ENCODE data around the gene SPTBN1. TPM values are rescaled to one million over a fixed set of nuclear protein-coding genes. Genes with fewer than 3 reads are reported as not detected.

Gene SPTBN1
- total RNA-seq, 1 donor from 2014 or later, result 813 TPM

DNA sequence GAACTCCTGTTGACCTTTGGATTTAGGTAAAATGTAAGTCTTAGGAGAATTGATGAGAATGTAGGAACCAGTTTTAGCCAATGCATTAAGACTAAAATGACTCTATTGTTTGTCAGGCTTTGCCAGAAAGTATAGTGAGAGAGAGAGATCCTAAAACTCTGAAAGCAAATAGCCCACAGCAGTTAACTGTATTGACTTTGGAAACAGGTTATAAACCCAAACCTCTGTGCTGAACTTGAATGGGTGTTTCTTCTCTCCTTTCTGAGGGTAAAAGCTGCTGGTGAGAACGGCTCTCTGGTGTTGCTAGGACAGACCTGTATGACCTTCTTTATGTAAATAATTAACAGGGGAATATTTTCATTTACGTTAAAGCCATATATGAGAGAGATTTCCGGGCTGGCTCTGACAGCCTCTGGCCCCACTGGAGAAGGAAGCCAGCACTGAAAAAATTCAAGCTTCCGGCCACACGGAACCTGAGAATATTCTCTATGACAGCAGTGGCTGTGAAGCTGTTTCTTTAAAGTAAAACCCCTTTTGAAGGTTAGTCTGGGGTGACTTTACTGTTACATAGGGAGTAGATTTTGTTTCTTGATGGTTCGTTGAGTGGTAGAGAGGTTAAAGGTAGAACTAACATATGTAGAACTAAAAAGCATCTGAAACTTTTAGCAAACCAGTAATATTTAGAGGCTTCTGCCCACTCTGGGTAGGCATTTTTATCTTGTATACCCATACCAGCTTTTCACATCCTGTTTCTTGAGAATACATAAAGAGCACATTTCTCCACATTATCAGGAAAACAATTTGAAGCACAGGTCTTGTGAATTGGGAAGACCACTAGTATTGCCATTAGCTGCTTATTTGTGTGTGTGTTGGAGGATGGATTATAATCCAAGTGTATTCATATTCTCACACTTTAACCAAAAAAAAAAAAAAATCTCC lies 123.8 kb downstream of the SPTBN1 start:
- intact Hi-C loops (cut with DNase I), result no loop called here
- Histone ChIP-seq H3K4me1 (peaks cover 82% of the 10 kb centered on the region), H3K27ac (peak overlapping the region; percentile 55), H3K36me3 (peaks cover 5% of the 10 kb centered on the region), H3K27me3 (no peaks in the 10 kb centered on the region), H3K4me3 (no peak overlapping the region), H3K9me3 (no peaks in the 10 kb centered on the region)
- TF ChIP-seq, protein P1, sequence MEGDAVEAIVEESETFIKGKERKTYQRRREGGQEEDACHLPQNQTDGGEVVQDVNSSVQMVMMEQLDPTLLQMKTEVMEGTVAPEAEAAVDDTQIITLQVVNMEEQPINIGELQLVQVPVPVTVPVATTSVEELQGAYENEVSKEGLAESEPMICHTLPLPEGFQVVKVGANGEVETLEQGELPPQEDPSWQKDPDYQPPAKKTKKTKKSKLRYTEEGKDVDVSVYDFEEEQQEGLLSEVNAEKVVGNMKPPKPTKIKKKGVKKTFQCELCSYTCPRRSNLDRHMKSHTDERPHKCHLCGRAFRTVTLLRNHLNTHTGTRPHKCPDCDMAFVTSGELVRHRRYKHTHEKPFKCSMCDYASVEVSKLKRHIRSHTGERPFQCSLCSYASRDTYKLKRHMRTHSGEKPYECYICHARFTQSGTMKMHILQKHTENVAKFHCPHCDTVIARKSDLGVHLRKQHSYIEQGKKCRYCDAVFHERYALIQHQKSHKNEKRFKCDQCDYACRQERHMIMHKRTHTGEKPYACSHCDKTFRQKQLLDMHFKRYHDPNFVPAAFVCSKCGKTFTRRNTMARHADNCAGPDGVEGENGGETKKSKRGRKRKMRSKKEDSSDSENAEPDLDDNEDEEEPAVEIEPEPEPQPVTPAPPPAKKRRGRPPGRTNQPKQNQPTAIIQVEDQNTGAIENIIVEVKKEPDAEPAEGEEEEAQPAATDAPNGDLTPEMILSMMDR (IDR thresholded peaks at IDR 0.05), result no peak
- ATAC-seq (no peak), DNase-seq (no peak)

DNA sequence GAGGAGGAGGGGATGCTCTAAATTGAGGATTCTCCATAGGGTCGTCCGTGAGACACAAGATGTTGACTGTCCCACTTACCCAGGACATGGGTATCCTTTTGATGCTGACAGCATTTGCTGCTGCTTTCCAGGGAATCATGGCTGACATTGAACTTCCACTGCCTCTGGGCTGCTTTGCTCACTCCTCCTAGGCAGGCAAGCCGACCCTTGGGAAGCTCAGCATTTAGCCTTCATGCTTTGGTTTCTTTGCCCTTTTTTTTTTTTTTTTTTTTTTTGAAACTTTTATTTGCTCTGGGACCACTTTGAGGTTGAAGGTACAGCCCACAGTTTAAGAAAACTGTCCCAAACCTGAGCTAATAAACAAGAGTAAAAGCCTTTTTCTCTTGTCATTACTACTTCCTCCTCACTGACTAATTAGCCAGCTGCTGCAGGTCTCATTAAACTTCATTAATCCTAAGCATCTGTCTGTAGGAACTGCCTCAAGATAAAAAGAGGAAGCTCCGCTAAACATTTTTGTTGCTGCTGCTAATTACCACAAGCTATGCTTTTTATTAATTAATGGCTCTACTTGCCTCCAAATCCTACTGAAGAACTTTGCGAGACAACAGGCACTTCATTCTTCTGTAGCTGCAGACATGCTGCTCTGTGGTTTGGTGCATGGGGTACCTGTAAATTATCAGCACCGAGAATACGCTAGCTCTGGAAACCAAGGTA lies 125.4 kb downstream of the SPTBN1 start:
- TF ChIP-seq, protein P1 (IDR thresholded peaks at IDR 0.05), result no peak
- H3K27me3 ChIP-seq, result no peaks in the 10 kb centered on the region
- H3K36me3 ChIP-seq, result no peaks in the 10 kb centered on the region
- H3K27ac ChIP-seq, result no peak overlapping the region
- ATAC-seq, result no peak
- no peak for DNase-seq
- intact Hi-C loops (cut with DNase I), result no loop called here
- H3K4me3 ChIP-seq, result no peak overlapping the region
- no peaks in the 10 kb centered on the region for H3K9me3 ChIP-seq
- H3K4me1 ChIP-seq, result peaks cover 83% of the 10 kb centered on the region

DNA sequence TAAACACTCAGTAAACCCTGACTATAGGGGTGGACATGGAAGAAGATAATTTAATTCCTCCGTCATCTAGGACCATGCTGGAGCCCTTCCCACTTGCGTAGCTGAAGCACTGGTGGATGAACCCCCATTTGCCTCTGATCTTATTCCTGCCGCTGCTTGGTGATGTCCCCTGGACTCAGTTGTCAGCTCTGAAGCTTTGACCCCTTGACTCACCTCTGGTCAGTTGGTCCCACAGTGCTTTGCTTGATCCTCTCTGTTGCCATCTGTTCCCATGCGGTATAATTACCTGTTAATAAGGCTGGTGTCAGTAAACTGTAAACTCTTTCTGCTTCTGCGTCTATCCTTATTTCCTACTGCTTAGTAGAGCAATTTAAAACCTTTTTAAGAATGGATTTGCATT lies 126.9 kb downstream of the SPTBN1 start:
- TF ChIP-seq, protein P1 (IDR thresholded peaks at IDR 0.05), result no peak
- Histone ChIP-seq H3K4me3 (no peak overlapping the region), H3K9me3 (no peaks in the 10 kb centered on the region), H3K4me1 (peaks cover 80% of the 10 kb centered on the region), H3K27ac (no peak overlapping the region), H3K27me3 (no peaks in the 10 kb centered on the region), H3K36me3 (peaks cover 5% of the 10 kb centered on the region)
- intact Hi-C loops (cut with DNase I), result no loop called here
- ATAC-seq, result no peak
- DNase-seq, result no peak

DNA sequence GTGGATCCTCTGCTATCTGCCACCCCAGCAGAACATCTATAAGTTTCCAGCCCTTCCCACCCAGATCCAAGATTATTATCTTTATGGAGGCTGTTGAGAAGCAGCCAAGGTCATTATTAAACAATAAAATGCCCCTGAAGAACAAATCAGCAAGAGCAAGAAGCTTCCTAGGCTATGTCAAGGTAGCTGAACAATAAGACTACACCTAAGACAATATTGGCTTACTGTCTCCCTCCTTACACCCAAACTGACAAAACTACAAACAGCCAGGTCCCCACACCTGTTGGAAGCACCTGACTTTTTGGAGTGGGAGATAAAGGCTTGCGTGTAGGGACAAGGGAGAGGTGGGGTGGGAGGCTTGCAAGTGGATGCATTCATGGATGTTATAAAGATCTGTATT lies 128.5 kb downstream of the SPTBN1 start:
- TF ChIP-seq, protein P1 (IDR thresholded peaks at IDR 0.05), result no peak
- H3K36me3 ChIP-seq, result peaks cover 5% of the 10 kb centered on the region
- intact Hi-C loops (cut with DNase I), result no loop called here
- no peaks in the 10 kb centered on the region for H3K9me3 ChIP-seq
- H3K27me3 ChIP-seq, result no peaks in the 10 kb centered on the region
- no peak overlapping the region for H3K4me3 ChIP-seq
- DNase-seq, result no peak
- peaks cover 83% of the 10 kb centered on the region for H3K4me1 ChIP-seq
- H3K27ac ChIP-seq, result no peak overlapping the region
- no peak for ATAC-seq

DNA sequence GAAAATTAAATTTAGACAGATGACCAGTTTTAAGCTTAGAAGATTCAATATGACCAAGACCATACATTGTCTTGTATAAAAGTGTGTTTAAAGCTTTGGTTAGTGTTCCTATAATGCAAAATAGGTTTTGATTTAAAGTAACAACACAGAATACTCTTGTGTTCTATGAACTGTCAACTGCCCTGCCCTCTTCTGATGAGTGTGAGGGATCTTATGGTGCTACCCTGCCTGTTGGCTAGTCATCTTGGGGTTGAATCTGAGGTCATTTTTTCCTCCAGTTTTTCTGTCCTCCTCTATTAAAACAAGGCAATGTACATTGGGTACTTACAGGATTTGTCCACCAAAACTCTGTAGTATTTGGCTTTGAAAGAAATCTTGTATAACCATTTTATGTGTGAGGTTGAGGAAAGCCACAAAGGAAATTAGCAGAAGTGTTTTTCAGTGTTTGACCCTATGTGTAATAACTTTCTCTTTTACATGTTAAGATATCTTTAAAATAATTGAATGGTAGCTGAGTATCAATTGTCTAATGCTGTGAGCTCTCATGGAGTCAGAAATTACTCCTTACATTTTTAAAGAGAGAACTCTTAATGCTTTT lies 129.1 kb downstream of the SPTBN1 start:
- H3K4me1 ChIP-seq, result peaks cover 83% of the 10 kb centered on the region
- intact Hi-C loops (cut with DNase I), result no loop called here
- no peaks in the 10 kb centered on the region for H3K27me3 ChIP-seq
- TF ChIP-seq, protein P1 (IDR thresholded peaks at IDR 0.05), result no peak
- DNase-seq (no peak), ATAC-seq (no peak)
- H3K4me3 ChIP-seq, result no peak overlapping the region
- H3K27ac ChIP-seq, result no peak overlapping the region
- no peaks in the 10 kb centered on the region for H3K9me3 ChIP-seq
- peaks cover 5% of the 10 kb centered on the region for H3K36me3 ChIP-seq

Measured in upper lobe of right lung (tissue), 1 donor.